Activated T-cell treated with anti-CD3 and anti-CD28 coated beads, Interleukin-2, amount 50 U/mL, for 4 hours (primary cell): ENCODE results near the gene TENM4. TPM values are rescaled to one million over a fixed set of nuclear protein-coding genes. Genes with fewer than 3 reads are reported as not detected.

Source experiments
- ATAC-seq, 2 donors: fragments of 200-7000 bp; cut with Tn5 transposase; one replicate each; pipeline ENCODE4 v1.10.0; 2021
- DNase-seq: peaks from one replicate; pipeline ENCODE4 v3.0.0-alpha.2; 2020
- H3K27me3 Mint-ChIP-seq: one replicate; pipeline ENCODE4 v1.8.0; 2021; ENCODE audit warnings: low read depth, mixed read lengths
- H3K36me3 Mint-ChIP-seq: one replicate; pipeline ENCODE4 v1.8.0; 2022; ENCODE audit warnings: mixed read lengths; ENCODE audit not compliant: insufficient read depth
- H3K4me1 Mint-ChIP-seq: one replicate; pipeline ENCODE4 v1.8.0; 2021; ENCODE audit warnings: low read depth, mixed read lengths
- H3K4me3 Mint-ChIP-seq: one replicate; pipeline ENCODE4 v1.8.0; 2021; ENCODE audit warnings: mild to moderate bottlenecking, moderate library complexity, mixed read lengths
- H3K9me3 Mint-ChIP-seq: one replicate; pipeline ENCODE4 v1.8.0; 2021; ENCODE audit warnings: mixed read lengths
- total RNA-seq, 3 donors: library from RNA; stranded (reverse); gene quantifications; one replicate each; pipeline ENCODE4 v1.2.1, GENCODE V29; 2021

Gene TENM4
- total RNA-seq = under 1 TPM in 2 of 3 donors, not detected in 1; 0.10 to 0.30 TPM

DNA sequence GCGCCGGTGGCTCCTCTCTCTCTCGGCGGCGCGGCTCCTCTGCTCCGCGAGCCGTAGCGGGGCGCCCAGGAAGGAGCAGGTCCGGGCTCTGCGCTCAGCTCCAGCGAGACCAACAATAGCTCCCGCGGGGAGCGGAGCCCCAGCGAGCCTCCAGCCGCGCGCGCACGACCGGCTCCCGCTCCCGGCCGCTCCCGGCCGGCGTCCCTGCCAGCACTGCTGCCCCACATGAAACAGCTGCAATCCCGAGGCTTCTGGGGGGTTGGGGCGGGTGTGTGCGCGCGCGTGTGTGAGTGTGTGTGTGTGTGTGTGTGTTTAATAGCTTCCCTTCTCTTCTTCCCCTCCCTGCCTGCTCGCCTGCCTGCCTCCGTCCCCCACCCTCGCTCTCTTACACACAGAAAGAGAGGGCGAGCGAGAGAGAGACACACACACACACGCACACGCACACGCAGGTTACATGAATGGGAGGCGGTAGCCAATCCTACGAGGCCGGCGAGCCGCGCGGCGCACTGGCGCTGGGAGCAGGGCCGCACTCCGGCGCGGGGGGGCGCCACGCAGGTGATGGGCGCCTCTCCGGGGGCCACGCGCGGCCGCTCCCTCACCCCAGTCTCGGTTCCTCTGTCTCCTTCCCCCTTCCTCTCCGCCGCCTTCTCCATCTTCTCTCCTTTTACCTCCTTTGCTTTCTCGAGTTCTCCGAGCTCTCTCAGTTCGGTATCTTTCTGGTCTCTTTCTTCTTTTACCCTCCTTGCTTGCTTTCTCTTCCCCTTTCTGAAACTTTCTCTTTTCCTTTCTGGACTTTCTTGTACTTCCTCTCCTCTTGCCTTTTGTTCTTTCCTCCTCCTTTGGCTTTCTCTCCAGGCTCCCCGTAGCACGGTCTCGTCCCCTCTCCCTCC, at the start of gene TENM4:
Gene TENM4, minus strand, starts transcription at position 460 of the 890 bp plus-strand sequence. CDS start 371,086 bp downstream, outside the sequence.
- Mint-ChIP-seq H3K36me3 (no peaks in the 10 kb centered on the region), H3K9me3 (peaks cover 6% of the 10 kb centered on the region), H3K4me1 (peaks cover 9% of the 10 kb centered on the region), H3K27me3 (peaks cover 65% of the 10 kb centered on the region), H3K4me3 (peak within 1 kb of the TSS; percentile 57)
- no peak for ATAC-seq
- DNase-seq = no peak

DNA sequence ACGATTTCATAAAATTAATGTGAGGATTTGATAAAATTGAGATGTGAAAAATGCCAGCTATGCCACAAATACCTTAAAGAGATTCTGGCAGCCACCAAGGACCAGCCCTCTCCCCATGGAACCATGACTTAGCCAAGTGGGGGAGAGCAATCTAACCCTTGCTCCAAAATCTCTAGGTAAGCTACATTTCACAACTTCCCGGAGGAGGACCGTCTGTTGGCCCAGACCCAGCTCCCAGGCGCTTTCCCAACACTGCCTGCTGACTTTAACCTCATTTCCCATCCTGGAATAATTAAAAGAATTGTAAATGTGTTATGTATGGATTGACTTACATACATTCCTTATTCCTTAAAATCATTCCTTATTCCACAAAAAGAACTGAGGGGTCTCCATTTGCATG, 47.5 kb upstream of the TENM4 start:
- Mint-ChIP-seq H3K9me3 (no peaks in the 10 kb centered on the region), H3K36me3 (no peaks in the 10 kb centered on the region), H3K4me1 (no peaks in the 10 kb centered on the region), H3K4me3 (no peak overlapping the region), H3K27me3 (no peaks in the 10 kb centered on the region)
- ATAC-seq (no peak), DNase-seq (no peak)

DNA sequence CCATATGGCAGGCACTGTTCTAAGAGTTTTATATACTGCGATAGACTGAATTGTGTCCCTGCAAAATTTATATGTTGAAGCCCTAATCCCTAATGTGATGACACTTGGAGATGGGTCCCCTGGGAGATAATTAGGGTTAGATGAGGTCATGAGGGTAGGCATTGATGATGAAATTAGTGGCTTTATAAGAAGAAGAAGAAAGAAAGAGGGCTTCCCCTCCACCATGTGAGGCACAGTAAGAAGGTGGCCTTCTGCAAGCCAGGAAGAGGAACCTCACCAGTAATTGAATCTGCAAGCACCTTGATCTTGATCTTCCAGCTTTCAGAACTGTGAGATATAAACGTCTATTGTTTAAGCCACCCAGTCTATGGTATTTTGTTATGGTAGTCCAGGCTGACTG, 46.6 kb upstream of the TENM4 start:
- no peak overlapping the region for H3K4me3 Mint-ChIP-seq
- no peaks in the 10 kb centered on the region for H3K36me3 Mint-ChIP-seq
- ATAC-seq = no peak
- H3K9me3 Mint-ChIP-seq = no peaks in the 10 kb centered on the region
- H3K27me3 Mint-ChIP-seq = no peaks in the 10 kb centered on the region
- H3K4me1 Mint-ChIP-seq = no peaks in the 10 kb centered on the region
- DNase-seq = no peak

DNA sequence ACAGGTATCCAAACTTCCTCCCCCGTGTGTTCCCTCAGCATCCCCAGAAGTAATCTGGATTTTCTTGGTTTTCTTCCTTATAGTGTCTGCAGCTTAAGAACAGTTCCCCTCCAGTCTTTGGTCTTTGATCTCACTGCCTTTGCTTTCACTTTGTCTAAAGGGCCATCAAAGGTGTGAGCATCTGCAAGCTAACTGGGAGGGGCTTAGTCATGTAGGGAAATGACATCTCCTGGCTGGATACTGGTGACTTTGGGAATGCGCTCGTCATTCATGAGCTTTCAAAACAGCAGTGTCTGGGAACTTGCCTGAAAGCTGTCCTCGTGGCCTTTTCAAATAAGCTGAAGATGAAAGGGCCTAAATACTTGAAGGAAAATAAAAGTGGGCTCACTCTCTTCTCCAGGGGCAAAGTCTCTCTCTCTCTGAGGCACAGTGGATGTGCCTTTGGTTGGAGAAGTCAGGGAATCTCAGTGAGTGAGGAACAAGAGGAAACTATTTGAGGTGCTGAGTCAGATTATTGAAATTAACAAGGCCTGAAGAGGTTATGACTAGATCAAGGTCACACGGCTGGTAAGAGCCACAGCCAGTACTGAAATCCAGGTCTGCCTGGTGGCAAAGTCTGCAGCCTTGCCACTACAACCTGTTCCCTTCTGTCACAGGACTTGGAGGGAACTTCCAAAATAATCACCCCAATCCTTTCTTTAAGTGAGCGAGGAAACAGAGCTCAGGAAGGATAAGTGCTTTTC, 45.6 kb upstream of the TENM4 start:
- Mint-ChIP-seq H3K27me3 (no peaks in the 10 kb centered on the region), H3K4me1 (no peaks in the 10 kb centered on the region), H3K36me3 (no peaks in the 10 kb centered on the region), H3K9me3 (no peaks in the 10 kb centered on the region), H3K4me3 (no peak overlapping the region)
- DNase-seq = no peak
- ATAC-seq = no peak

DNA sequence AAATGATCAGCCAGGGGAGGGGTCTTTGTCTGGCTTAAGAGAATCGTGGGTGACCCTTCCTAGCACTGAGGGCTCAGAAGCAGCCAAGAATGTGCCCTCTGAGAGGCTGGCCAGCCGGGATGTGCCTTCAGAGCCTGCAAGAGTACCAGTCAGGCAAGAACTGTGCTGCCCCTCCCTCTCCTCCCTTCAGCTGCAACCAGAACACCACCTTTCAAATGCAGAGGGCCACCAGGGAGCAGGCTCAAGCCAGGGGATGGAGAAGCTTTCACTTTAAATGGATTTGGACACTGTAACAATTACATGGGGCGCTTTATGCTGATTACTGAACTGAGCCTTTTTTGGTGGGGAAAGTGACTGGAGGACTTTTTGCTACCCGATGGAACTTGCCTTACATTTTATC, 44.9 kb upstream of the TENM4 start:
- no peaks in the 10 kb centered on the region for H3K27me3 Mint-ChIP-seq
- ATAC-seq = no peak

DNA sequence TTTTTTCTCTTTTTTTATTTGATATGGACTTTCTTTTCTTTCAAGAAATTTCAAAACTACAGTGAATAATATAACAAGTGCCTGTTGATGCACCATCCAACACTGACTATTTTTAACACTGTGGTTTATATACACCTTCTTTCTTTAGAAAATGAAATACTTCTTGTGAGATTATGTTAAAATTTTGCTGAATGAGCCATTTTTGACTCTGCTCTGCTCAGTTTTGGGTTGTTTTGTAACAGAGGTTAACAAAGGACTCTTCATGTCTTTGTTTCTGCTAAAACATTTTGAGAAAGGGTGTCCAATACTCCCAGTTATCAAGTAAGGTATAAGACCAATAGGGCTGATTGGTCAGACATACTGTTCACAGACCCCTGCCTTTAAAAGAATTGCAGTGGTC, 44.0 kb upstream of the TENM4 start:
- ATAC-seq (no peak), DNase-seq (no peak)
- Mint-ChIP-seq H3K4me3 (no peak overlapping the region), H3K9me3 (no peaks in the 10 kb centered on the region), H3K27me3 (no peaks in the 10 kb centered on the region), H3K4me1 (no peaks in the 10 kb centered on the region), H3K36me3 (no peaks in the 10 kb centered on the region)

More for the DNA sequence above, 44.9 kb upstream of the TENM4 start:
- DNase-seq = no peak
- Mint-ChIP-seq H3K4me3 (no peak overlapping the region), H3K9me3 (no peaks in the 10 kb centered on the region), H3K36me3 (no peaks in the 10 kb centered on the region), H3K4me1 (no peaks in the 10 kb centered on the region)

DNA sequence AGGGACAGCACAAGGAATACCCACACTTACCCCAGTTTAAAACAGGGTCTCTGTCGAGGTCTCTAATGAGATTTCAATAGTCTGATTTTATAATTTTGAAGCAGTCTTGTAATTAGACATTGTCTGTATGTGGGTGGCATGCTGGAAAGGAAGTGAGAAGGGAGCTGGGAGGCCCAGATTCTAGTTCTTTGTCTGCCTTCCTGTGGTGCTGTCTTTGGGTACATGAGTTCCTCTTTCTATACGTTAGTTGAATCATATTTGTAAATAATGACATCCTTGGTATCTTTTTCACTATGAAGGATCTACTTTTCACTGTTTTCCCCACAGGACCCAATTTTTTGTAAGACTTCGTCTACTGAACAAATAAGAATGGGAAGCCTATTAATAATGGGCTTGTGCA, 42.0 kb upstream of the TENM4 start:
- H3K4me3 Mint-ChIP-seq = no peak overlapping the region
- DNase-seq (no peak), ATAC-seq (no peak)
- H3K36me3 Mint-ChIP-seq = no peaks in the 10 kb centered on the region
- H3K27me3 Mint-ChIP-seq = no peaks in the 10 kb centered on the region
- no peaks in the 10 kb centered on the region for H3K9me3 Mint-ChIP-seq
- H3K4me1 Mint-ChIP-seq = no peaks in the 10 kb centered on the region

DNA sequence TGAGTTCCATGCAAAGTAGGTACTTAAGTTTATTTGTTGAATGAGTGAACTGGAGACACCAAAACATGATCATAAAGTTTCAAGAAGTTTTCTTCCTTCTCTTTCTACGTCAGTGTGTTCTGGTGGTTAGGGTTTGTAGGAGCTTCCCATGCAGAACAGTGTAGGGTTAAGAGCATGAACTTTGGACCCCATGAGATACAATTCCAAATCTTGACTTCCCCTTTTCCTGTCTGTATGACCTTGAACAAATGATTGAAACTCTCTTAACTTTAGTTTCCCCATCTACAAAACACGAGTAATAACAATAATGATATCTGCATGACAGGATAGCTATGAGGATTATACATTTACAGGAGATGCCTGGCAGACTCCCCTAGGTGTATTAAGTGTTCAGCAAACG, 41.0 kb upstream of the TENM4 start:
- no peaks in the 10 kb centered on the region for H3K27me3 Mint-ChIP-seq
- ATAC-seq (no peak), DNase-seq (no peak)
- no peaks in the 10 kb centered on the region for H3K9me3 Mint-ChIP-seq
- no peaks in the 10 kb centered on the region for H3K4me1 Mint-ChIP-seq
- no peaks in the 10 kb centered on the region for H3K36me3 Mint-ChIP-seq
- no peak overlapping the region for H3K4me3 Mint-ChIP-seq

DNA sequence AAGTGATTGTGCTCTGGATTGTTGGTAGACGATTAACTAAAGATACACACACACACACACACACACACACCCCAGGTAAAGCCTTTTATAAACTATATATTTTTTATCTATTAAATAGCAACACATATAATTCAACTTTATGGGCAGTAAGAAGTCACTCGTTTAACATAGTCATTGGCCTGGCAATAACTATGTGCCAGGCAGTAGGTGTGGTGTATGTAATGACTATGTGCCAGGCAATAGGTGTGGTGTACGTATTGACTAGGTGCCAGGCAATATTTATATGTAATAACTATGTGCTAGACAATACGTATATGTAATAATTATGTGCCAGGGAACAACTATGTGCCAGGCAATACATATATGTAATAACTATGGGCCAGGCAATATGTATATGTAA, 40.0 kb upstream of the TENM4 start:
- H3K9me3 Mint-ChIP-seq = no peaks in the 10 kb centered on the region
- no peaks in the 10 kb centered on the region for H3K36me3 Mint-ChIP-seq
- no peak overlapping the region for H3K4me3 Mint-ChIP-seq
- no peaks in the 10 kb centered on the region for H3K4me1 Mint-ChIP-seq
- no peak for DNase-seq
- H3K27me3 Mint-ChIP-seq = no peaks in the 10 kb centered on the region
- ATAC-seq = no peak

DNA sequence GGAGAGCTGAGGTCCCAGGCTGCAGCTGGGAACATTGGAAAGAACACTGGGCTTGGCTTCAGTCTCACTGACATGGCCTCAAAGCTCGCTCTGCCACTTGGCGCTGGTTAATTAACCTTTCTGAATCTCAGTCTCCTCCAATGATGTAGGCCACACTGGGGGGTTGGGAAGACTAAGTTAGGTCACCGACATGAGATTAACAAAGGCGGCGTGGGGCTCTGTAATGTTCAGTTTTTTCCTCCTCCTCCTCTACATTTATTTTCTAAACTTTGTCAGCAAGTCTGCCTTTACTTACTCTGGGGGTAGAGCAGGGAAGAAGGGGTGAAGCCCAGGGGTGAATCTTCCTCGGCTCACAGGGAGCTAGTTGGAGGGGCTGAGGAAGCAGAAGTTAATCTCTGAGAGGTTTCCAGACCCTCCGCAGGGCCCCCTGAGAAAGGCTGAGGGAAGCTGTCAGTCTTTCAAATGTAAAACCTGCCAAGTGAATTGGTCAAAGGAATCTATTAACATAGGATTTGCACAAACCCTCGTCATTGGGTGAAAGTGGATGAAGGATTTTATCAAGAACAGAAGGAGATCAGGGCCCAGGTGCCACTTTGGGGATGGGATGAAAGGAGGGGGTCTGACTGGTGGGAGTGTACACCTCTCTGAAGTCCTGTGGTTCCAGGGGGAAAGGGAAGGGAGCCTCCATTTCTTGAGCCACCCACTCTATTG, 32.1 kb upstream of the TENM4 start:
- DNase-seq = no peak
- Mint-ChIP-seq H3K4me3 (no peak overlapping the region), H3K36me3 (no peaks in the 10 kb centered on the region), H3K9me3 (peaks cover 3% of the 10 kb centered on the region), H3K27me3 (peaks cover 3% of the 10 kb centered on the region), H3K4me1 (no peaks in the 10 kb centered on the region)
- ATAC-seq = no peak

DNA sequence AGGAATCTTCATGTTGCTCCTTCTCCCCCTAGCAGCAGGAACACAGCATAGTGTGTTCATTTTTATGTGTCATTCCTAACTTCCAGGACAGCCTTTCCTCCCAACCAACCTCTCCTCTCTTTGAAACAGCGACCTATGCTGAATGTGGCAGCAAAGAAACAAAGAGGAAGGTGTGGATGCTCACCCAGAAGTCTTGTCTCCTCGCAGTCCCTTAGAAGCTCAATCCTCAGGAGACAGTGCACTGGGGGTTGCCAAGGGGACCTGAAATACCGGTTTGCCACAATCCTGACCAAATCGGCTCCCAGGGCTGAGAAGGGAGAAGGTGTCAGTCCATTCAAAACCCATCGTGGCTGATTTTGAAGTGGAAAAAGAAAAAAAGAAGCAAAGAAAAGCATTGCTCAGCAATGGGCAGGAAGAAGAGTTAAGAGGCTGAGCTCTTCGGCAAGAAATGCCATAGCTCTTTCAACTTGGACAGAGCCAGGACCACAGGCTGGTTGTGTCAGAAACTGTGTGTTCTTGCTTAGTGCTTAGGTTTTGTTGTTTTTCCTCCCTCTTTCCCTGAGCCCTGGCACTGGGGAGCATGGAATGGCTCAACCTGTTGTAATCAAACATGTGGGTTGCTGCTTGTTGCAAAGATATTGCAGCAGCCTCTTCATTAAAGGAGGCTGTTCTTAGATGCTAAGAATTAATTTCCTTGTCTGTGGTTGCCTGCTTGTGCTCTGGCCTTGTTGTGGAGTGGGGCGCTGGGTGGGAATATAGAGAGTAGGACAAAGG, 30.4 kb upstream of the TENM4 start:
- Mint-ChIP-seq H3K4me1 (no peaks in the 10 kb centered on the region), H3K9me3 (peaks cover 3% of the 10 kb centered on the region), H3K36me3 (no peaks in the 10 kb centered on the region), H3K4me3 (no peak overlapping the region), H3K27me3 (peaks cover 3% of the 10 kb centered on the region)
- no peak for DNase-seq
- no peak for ATAC-seq

DNA sequence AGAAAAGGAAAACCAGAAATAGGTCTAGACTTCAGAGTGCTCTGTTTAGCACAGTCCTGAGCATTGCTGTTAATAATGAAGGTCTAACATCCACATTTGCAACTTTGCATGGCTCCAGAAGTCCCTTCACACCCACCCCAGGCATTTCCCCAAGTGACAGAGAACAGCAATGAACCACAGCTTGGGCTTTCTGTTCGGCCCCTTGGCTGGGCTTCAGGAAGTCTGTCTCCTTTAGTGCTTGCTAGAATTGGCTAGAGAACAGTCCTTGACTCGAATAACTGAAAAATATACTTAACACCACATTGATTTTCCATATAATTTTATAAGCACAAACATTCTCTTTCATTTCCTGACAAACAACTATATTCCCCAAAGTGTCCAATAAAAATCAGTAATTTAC, 29.3 kb upstream of the TENM4 start:
- no peak for ATAC-seq

DNA sequence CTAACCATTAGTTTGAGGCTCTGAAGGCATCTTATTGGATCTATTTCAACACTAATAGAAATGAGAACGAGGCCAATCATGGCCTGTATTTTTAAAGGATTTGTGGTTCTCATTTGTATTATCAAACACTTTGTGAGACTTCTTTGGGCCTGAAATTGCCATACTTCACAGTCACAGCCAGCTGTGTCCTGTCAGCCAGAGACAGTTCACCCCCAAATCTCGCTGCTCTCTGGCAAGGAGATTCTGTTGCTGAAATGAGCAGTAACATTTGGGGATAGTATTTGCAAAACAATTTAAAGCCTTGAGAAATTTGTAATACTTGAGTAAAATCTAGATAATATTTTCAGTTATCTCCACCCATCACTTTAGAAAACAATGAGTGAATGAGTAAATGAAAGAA, 26.9 kb upstream of the TENM4 start:
- H3K4me1 Mint-ChIP-seq = no peaks in the 10 kb centered on the region
- no peak for DNase-seq
- H3K4me3 Mint-ChIP-seq = no peak overlapping the region
- H3K27me3 Mint-ChIP-seq = peaks cover 3% of the 10 kb centered on the region
- no peak for ATAC-seq
- H3K36me3 Mint-ChIP-seq = no peaks in the 10 kb centered on the region
- no peaks in the 10 kb centered on the region for H3K9me3 Mint-ChIP-seq

More for the DNA sequence above, 29.3 kb upstream of the TENM4 start:
- H3K27me3 Mint-ChIP-seq = peaks cover 3% of the 10 kb centered on the region
- peaks cover 3% of the 10 kb centered on the region for H3K9me3 Mint-ChIP-seq
- no peaks in the 10 kb centered on the region for H3K36me3 Mint-ChIP-seq
- no peak overlapping the region for H3K4me3 Mint-ChIP-seq
- H3K4me1 Mint-ChIP-seq = no peaks in the 10 kb centered on the region
- DNase-seq = no peak

DNA sequence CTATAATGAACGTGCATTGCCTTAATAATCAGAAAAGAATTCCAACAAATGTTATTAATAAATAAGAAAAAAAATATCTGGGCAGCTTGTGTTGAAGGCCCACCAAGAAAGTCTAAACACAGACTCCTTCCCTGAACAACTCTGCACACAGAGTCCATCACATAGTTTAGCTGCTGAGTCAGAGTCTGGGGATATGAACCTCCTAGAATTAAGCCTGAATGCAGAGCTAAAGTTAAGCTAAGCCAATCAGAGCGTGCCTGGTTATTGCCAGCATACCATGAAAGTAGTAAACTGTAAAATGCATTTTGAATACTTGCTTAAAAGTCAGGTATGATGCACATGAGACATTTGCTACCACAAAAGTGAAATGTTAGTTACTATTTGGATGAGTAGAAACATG, 25.6 kb upstream of the TENM4 start:
- H3K4me1 Mint-ChIP-seq = no peaks in the 10 kb centered on the region
- no peaks in the 10 kb centered on the region for H3K36me3 Mint-ChIP-seq
- H3K27me3 Mint-ChIP-seq = peaks cover 3% of the 10 kb centered on the region
- DNase-seq (no peak), ATAC-seq (no peak)
- no peak overlapping the region for H3K4me3 Mint-ChIP-seq
- H3K9me3 Mint-ChIP-seq = no peaks in the 10 kb centered on the region
